ENCODE data around the gene RIPK1.
"Not testable (repeated sequence)": the region's sequence is repeated elsewhere in the genome, so short reads cannot be mapped to it uniquely, and the experiment has no call there.

The RIPK1 gene

DNA sequence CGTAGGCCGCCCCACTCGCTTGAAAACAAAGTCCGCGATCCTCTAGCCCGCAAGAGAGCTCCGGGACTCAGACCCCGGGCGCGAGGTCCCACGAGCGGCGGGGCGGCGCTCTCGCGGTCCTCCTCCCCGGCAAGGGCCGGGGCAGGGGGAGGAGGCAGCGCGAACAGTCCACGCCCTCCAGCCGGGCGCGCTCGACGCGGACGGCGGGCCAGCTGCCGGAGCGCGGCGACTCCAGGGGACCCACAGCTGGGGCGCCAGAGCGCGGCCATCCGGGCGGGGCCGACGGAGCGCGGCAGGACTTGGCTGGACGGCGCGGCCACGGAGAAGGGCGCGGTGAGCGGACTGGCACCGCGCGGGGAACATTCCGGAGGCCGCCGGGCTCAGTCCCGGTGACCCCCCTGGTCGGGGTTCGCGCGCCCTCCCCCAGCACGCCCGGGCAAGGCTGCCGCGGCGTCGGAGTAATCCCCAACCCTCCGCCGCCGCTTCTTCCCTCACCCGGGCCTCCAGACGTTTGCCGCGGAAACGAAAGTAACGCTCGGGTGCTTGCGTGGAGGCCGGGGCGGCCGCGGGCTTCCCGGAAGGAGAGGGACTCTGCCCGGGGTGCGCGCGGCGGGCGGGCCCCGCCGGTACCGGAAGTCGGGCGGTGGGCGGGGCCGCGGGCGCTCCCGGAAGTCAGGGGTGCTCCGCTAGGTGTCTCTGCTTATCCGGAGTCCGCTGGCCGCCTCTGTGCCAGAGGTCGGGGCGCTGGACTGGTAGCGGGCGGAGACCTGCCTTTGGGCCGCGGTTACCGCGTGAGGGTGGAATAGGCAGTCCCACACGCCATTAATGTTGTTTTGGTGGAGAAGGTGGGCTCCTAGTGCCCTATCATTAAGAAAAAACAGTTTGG is at the start of gene RIPK1:
RIPK1 (plus strand) TSS at position 166 of the 886 bp plus-strand sequence. CDS start 8,330 bp downstream, outside the sequence.
- peak; percentile 93 for DNase-seq (ENCODE audit: low spot score)

DNA sequence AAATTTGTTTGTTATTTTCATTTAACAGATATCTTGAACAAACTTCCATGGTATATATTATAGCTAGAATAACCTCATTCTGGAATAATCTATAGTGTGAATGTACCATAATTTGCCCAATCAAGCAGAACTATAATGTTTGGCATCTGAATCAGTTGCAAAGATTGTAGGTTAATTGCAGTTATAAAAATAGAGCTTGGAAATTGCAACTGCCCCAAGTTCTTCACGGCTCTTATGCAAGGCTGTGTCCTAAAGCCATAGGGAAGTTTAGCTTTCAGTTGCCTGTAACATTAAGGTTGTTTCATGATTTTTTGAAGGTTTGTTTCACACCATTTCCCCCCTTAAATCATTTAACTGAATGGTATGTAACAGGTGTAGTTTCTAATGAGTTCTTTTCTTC is 49.2 kb upstream of the RIPK1 start:
- DNase-seq (ENCODE audit: low spot score), result no peak

DNA sequence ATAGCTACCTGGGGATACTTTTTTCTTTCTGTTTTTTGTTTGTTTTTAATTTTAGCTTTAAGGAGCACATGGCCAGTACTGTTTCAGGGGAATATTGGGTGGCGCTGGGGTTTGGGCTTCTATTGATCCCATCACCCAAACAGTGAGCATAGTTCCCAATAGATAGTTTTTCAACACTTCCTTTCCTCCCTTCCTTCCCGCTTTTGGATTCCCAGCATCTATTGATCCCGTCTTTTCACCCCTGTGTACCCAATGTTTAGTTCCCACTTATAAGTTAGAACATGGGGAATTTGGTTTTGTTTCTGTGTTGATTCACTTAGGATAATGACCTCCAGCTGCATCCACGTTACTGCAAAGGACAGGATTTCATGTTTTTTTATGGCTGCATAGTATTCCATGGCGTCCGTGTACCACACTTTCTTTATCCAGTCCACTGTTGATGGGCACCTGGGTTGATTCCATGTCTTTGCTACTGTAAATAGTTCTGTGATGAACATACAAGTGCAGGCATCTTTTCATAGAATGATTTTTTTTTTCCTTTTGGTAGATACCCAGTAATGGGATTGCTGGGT is 48.5 kb upstream of the RIPK1 start:
- DNase-seq (ENCODE audit: low spot score), result no peak

DNA sequence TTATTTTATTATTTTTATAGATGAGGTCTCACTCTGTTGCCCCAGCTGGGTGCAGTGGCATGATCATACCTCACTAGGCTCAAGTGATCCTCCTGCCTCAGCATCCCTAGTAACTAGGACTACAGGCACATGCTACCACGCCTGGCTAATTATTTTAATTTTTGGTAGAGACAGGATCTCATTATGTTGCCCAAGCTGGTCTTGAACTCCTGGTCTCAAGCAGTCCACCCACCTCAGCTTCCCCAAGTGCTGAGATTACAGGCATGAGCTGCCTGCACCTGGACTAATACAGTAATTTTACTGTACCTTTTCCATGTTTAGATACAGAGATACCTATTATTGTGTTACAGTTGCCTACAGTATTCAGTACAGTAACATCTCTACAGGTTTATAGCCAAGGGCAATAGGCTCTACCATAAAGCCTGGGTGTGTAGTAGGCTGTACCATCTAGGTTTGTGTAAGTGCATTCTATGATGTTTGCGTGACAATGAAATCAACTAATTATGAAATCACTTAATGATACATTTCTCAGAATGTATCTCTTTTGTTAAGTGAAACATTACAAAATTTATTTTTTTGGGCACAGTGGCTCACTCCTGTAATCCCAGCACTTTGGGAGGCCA is 47.2 kb upstream of the RIPK1 start:
- not testable (repeated sequence) for DNase-seq (ENCODE audit: low spot score)

DNA sequence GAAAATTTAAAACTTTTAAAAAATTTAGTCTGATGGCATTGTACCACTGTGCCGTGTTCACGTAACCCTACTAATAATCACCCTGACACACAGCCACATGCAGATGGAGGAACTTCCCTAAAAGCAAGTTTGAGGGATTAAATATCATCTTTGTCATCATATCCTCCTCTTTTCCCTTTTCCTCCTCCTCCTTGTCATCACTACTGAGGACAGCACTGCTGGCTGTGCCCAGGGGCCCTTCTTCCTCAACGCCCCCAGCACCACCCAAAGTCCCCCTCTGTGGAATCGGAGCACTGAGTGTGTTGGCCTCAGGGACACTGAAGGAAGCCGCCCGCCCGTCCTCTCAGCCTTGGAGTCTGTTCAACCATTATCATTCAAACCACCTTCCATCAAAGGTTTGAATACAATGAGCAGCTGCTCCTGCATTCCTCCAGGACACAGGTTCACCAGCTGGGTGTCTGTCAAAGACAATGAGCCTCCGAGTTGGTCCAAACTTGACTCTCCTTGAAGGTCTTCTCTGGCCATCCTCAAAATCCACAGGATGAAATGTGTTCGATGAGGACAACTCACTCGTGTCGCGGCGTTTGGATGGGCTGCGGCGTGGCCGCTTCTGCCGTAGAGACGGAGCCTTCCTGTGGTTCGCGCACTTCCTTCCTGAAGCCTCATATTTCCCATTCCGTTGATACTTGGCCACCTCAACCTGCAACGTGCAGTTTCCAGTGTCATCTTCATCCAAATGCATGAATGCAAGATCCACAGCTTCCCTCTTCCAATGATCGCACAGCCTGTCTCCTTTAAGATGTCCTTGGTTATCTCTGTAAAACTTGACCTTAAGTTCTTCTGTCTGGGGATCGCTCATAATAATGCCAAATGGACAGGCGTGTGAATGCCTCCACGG is 45.3 kb upstream of the RIPK1 start:
- DNase-seq (ENCODE audit: low spot score), result no peak

DNA sequence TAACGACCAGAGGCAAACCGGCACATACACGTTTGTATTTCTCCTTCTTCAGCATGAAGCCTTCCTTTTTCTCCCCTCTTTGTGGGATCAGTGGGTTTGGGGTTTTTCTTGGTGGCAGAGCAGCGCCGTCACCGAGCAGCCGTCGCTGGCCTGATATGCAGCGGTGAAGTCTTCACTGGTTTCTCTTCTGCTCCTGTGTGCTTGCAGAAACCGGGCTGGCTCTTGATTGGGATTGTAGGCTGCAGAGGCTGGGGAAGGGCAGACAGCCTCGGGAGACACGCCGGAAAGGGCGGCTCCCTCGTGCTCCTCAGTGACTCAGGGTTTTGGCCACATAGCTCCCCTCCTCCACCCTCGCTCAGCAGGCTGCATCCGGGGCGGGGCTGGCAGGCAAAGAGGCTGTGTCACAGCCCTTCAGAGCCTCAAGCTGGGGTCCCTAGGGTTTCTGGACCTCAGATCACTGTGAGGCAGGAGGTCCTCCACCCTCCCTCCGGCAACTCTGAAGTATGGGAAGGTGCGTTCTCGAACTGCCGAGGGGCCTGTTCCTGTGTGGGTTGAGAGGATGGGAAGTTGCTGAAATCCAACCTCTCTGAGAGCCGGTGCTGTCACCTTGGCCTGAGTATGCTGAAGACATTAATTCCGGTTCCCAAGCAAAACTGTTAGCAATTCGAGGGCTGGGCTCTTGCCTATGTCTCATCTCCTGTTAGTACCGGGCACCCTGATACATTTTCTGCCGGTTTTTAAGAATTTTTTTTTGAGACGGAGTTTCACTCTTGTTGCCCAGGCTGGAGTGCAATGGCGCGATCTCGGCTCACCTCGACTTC is 44.4 kb upstream of the RIPK1 start:
- peak; percentile 92 for DNase-seq (ENCODE audit: low spot score)

DNA sequence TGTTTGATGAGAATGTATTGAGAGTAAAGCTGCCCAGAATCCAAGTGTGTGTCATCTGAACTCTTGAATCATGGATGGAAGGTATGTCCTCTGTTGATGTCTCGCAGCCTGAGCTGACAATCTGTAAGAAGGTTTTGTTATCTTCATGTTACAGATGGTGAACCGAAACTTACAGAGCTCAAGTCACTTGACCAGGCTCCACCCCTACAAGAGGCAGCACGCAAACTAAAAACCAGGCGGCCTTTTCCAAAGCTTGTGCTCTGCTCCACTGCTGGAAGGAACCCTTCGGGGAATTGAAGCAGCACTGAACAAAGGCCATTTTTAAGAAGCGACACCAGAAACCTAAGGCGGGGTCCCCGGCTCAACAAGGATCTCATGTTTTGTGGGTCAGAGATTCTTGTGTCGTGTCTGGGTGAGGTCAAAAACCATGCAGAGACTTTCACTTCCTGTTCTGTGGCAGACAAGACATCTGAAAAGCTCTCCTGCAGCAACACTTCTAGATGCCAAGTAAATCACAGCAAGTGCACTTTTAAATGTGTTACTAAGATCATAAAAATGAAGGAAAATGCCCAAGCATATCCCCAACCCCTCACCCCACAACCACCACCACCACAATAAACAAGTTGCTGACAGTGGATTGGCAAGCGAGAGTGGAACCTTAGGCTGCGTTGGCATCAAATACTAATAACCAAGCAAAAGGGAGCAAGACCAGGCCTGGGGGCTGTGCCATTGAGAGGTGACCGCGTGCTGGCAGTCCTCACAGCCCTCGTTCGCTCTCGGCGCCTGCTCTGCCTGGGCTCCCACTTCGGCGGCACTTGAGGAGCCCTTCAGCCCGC is 41.3 kb upstream of the RIPK1 start:
- no peak for DNase-seq (ENCODE audit: low spot score)

DNA sequence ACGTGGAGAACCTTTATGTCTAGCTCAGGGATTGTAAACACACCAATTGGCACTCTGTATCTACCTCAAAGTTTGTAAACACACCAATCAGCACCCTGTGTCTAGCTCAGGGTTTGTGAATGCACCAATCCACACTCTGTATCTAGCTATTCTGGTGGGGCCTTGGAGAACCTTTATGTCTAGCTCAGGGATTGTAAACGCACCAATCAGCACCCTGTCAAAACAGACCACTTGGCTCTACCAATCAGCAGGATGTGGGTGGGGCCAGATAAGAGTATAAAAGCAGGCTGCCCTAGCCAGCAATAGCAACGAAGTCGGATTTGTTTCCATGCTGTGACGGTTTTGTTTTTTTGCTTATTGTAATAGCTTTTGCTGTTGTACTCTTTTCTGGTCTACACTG is 40.1 kb upstream of the RIPK1 start:
- DNase-seq (ENCODE audit: low spot score), result not testable (repeated sequence)

DNA sequence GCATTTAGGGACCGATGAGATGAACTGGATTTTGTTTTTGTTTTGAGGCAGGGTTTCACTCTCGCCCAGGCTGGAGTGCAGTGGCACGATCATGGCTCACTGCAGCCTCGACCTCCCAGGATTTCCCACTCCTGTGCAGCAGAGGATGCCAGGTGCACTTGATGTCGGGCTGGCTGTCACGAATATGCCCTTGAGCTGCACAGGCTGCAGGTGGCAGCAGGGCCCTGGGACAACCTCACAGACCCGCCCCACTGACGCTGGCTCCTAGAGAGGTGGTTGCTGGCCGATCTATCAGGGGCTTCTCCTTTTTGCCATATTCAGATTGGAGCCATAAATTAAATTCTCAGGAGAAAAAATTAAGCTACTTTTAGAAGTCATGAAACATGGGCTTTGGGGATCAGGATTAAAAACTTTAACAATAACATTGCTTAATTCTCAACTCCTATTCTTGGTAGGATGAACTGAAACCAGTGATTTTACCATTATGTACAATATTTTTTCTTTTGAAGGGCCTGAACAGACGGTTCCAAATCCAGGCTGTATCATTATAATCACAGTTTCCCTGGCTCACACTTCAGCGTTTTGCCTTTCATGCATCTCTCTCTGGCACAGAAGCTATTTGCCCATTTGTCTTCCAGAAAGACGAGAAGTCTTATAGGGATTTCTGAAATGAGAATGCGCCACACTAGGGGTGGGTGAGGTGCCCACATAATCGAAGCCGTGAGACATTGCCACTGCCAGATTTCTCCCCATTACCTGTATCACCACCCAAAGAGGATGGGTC is 36.2 kb upstream of the RIPK1 start:
- no peak for DNase-seq (ENCODE audit: low spot score)

DNA sequence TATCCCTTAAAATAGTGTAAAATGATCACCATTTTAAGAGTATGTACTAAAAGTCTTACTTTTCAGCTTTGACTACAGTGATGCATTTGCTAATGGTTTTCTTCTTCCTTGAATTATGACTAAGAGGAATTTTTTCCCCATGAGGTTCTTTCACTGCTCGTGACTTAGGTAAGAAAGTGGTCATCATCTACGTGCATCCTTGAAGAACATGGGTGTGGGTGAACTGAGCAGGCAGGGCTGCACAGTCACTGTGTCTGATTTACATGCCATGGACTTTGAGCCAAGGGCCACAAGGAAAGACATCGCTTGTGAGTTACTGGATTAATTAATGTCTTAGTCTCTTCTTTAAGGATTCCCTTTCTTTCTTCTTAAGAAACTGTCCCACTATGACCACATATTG is 35.3 kb upstream of the RIPK1 start:
- DNase-seq (ENCODE audit: low spot score), result peak; percentile 33

DNA sequence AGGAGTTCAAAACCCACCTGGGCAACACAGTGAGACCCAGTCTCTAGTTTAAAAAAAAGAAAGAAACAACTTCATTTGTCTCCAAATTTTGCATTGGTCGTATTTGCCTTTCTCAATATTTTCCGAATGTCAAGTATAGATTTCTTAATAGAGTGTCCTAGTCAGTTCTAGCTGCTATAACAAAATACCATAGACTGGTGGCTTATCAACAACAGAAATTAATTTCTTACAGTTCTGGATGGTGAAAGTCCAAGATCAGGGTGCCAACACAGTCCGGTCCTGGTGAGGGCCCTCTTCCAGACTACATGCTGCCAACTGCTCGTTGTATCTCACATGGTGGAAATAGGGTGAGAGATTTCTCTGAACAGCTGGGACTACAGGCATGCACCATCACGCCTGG is 34.6 kb upstream of the RIPK1 start:
- no peak for DNase-seq (ENCODE audit: low spot score)

DNA sequence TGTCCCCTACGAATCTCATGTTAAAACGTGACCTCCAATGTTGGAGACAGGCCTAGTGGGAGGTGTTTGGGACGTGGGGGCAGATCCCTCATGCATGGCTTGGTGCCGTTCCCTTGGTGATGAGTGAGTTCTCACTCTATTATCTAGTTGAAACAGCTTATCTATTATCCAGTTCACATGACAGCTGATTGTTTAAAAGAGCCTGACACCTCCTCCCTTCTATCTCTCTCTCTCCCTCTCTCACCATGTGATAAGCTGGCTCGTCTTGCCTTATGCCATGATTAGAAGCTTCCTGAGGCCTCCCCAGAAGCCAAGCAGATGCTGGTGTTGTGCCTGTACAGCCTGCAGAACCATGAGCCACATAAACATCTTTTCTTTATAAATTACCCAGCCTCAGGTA is 32.9 kb upstream of the RIPK1 start:
- DNase-seq (ENCODE audit: low spot score), result no peak

DNA sequence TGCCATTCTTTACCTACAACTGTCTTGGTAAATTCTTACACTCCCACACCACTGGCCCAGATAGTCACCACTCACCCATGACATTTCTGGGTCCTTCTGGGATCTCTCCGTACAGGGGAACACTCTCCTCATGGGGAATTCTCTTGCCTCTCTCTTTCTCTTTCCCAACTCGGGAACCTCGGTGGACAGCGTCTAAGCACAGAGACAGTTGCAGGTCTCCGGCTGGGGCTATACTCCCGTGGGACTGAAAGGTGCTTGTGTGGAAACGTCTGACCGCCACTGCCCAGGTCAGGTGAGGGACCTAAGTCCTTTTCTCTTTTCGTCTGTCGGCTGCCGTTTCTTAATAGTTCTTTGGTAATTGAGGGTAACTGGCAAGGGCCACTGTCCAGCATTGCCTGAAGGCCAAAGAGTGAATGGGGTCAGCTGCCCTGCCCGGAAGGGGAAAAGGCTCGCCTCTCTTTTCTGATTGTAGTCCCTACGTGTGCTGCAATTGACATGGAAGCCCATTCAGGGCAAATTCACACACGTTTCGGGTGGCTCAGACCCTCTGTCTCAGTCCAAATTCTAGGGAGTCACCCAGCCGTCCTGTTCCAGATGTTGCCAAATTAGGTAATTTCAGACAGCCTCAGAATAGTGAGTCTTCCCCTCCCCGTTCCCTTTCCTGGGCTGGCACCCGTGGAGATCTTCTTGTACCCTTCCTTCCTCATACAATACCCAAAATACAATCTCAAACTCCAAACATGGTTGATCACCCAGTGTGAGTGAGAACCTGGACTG is 31.2 kb upstream of the RIPK1 start:
- no peak for DNase-seq (ENCODE audit: low spot score)

DNA sequence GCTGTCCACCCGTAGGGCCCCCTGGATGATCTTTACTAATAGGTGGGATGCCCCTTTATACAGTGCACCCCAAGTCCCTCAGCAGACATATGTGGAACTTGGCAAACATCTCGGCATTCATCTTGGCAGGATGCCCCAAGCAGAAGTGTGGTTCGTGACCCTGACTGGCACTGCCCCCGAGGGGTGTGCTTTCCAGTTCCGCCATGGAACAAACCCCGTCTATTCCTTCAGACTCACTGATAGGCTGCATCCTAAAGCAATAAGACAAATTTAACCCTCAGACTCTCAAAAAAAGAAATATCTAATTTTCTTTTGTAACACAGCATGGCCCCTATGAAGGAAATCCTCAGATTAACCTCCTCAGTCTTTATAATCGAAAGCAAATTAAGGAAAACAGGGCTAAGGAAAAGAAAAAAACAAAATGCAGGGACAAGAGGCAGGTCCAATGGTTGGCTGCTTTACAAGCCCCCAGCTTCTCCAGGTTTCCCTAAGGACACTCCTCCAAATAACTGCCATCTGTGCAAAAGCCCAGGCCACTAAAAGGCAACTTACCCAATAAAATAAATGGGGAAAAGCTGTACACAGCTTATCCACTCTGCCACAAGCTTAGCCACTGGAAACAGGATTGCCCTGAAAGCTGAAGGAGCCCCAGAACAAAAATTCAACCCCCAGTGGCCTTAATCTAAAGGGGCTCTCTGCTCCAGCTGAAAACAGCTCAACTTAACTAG is 30.5 kb upstream of the RIPK1 start:
- DNase-seq (ENCODE audit: low spot score), result no peak

DNA sequence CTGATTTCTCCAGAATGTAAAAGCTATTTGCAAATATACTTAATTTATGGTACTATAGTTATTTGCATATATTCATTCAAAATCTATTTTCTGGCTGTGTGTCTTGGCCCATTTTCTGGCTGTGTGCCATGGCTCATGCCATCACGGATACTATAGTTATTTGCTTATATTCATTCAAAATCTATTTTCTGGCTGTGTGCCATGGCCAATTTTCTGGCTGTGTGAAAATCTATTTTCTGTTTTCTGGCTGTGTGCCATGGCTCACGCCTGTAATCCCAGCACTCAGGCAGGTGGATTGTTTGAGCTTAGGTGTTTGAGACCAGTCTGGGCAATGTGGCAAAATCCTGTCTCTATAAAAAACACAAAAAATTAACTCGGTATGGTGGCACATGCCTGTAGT is 28.9 kb upstream of the RIPK1 start:
- no peak for DNase-seq (ENCODE audit: low spot score)

DNA sequence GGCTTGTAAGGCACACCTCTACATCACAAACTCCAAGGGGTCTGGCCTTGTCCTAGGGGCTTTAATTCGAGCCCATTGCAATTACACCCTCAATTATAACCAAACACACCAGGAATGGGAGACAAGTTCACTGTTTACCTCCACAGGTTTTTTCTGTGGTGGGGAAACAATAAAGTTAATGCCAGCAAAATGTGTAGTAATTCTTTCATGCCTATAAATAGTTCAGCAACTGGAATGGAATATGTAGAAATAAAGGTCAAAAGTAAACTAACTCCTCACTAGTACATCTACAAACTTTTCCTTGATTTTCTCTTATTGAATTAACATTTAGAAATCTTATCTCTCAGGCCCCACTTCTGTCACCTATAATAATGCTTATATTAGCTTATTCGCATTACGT is 27.1 kb upstream of the RIPK1 start:
- no peak for DNase-seq (ENCODE audit: low spot score)

DNA sequence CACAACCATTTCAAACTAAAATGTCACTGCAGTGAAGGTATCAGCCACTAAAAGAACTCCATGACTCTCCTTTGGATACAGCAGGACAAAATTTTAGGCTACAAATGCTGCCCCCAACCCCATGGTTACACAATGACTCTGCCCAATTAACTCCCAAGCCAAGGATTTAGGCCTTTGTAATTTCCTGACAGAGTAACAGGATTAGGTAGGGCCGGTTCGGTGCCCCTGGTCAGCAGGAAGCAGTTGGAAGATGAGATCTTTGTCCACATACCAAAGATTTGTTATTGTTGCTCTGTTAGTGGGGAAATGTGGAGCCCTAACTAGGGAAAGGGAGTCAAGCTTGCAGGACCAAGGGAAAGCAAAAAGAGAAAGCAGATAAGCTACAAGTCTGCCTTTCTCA is 26.7 kb upstream of the RIPK1 start:
- DNase-seq (ENCODE audit: low spot score), result no peak

DNA sequence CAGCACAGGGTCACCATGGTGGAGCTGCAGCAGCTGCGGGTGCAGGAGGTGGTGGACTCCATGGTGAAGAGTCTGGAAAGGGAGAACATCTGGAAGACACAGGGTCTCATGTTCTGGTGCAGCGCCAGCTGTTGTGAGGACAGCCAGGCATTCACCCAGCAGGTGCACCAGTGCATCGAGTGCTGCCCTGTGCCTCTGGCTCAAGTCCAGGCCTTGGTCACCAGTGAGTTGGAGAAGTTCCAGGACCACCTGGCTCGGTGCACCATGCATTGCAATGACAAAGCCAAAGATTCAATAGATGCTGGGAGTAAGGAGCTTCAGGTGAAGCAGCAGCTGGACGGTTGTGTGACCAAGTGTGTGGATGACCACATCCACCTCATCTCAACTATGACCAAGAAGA is 22.9 kb upstream of the RIPK1 start:
- DNase-seq (ENCODE audit: low spot score), result no peak

All from LoVo (cell line).